ENCODE measurements around the gene MAMLD1.

DNA sequence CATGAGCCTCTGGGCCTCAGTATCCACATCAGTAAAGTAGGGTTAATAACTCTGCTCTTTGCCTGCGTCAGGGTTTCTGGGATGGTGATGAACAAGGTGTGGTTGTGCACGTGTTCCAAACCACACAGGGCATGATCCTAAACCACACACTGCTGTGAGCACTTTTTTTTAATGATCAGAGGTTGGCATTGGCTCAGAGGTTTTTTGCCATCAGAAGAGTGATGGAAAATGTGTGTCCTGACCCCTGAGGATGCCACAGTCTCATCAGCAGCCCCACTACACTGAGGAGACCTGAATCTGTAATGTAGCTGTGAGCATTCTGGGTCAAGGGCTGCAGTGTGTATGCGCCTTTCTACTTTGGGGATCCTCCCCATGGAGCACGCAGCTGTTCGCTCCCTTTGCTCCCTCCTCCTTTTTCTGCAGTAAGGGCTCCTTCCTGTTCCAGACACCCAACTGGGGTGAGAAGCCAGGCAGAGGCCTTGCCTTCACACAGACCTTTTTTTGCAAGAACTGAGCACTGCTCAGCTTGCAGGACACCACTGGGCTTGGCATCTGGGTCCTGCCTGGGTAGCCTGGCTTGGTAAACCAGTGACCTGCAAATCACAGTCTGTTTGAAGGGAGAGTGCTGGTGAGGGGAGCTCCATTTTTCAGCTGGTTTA lies 87.5 kb downstream of the MAMLD1 start:
- TF ChIP-seq CTCF (IDR thresholded peaks at IDR 0.05 in 4 of 5, conservative IDR thresholded peaks at IDR 0.05 in 1 of 5) (no peak), POLR2A (IDR thresholded peaks at IDR 0.05) (no peak)

All from gastrocnemius medialis (tissue), 4 donors.